Fibroblast of villous mesenchyme (primary cell): ENCODE data around the gene CHAD. TPM values are rescaled to one million over a fixed set of nuclear protein-coding genes. Genes with fewer than 3 reads are reported as not detected.

Experiments used
- DNase-seq: peaks from one replicate; pipeline ENCODE4 v3.0.0-alpha.2; 2010; ENCODE audit warnings: low read depth
- H3K4me3 ChIP-seq: 2 replicates; pipeline ENCODE4 v1.5.1; 2011; ENCODE audit warnings: low read depth, mild to moderate bottlenecking, low read length
- total RNA-seq: library from RNA; depleted of rRNA; stranded (reverse); fragments of >200 nt; gene quantifications from 2 replicates; pipeline ENCODE4 v1.2.3, GENCODE V29; 2012
- TF ChIP-seq, protein P1 (sequence below): IDR thresholded peaks from 2 replicates; pipeline ENCODE4 v1.5.1; 2012; ENCODE audit warnings: low read depth, mild to moderate bottlenecking, low read length; ENCODE audit not compliant: insufficient read depth

Gene CHAD
- total RNA-seq, 1 donor: not detected

DNA sequence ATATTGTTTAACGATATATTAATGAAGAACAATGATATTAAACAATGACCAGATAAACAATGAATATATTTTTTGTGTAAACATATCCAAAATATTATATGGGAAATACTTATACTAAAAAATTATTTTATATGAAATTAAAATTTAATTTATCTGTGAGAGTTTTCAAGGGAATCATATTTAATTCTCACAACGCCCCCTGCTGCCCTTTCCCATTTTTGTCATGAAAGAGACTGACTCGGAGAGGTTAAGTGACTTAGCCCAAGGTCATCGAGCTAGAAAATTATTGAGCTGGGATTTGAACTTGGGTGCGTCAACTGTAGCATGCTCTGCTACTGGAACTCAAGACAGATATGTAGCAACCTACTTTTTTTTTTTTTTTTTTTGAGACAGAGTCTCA, 32.4 kb upstream of the CHAD start:
- peak; percentile 39 for DNase-seq
- no peak overlapping the region for H3K4me3 ChIP-seq
- TF ChIP-seq, protein P1, sequence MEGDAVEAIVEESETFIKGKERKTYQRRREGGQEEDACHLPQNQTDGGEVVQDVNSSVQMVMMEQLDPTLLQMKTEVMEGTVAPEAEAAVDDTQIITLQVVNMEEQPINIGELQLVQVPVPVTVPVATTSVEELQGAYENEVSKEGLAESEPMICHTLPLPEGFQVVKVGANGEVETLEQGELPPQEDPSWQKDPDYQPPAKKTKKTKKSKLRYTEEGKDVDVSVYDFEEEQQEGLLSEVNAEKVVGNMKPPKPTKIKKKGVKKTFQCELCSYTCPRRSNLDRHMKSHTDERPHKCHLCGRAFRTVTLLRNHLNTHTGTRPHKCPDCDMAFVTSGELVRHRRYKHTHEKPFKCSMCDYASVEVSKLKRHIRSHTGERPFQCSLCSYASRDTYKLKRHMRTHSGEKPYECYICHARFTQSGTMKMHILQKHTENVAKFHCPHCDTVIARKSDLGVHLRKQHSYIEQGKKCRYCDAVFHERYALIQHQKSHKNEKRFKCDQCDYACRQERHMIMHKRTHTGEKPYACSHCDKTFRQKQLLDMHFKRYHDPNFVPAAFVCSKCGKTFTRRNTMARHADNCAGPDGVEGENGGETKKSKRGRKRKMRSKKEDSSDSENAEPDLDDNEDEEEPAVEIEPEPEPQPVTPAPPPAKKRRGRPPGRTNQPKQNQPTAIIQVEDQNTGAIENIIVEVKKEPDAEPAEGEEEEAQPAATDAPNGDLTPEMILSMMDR: peak; percentile 46

DNA sequence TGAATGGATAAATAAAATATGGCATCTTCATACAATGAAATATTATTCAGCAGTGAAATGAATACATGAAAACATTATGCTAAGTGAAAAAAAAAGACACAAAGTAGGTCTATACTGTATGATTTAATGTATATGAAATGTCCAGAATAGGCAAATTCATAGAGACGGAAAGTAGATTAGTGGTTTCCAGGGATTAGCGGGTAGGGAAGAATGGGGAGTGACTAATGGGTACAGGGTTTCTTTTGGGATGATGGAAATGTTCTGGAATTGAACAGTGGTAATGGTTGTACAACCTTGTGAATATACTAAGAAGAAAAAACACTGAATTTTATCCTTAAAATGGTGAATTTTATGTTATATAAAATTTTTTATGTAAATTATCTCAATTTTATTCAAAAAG, 31.0 kb upstream of the CHAD start:
- TF ChIP-seq, protein P1: no peak

DNA sequence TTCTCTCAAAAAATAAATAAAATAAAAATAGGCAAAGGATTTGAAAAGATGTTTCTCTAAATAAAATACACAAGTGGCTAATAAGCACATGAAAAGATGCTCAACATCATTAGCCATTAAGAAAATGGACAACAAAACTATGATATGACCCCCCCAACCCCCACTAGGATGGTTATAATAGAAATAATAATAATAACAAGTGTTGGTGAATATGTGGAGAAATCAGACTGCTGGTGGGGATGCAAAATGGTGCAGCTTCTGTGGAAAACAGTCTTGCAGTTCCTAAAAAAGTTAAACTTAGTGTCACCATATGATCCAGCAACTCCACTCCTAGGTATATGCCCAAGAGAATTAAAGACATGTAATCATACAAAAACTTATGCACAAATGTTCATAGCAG, 30.6 kb upstream of the CHAD start:
- H3K4me3 ChIP-seq: no peak overlapping the region
- DNase-seq: no peak
- TF ChIP-seq, protein P1: no peak

More for the DNA sequence above, 31.0 kb upstream of the CHAD start:
- no peak overlapping the region for H3K4me3 ChIP-seq
- DNase-seq: peak; percentile 18

DNA sequence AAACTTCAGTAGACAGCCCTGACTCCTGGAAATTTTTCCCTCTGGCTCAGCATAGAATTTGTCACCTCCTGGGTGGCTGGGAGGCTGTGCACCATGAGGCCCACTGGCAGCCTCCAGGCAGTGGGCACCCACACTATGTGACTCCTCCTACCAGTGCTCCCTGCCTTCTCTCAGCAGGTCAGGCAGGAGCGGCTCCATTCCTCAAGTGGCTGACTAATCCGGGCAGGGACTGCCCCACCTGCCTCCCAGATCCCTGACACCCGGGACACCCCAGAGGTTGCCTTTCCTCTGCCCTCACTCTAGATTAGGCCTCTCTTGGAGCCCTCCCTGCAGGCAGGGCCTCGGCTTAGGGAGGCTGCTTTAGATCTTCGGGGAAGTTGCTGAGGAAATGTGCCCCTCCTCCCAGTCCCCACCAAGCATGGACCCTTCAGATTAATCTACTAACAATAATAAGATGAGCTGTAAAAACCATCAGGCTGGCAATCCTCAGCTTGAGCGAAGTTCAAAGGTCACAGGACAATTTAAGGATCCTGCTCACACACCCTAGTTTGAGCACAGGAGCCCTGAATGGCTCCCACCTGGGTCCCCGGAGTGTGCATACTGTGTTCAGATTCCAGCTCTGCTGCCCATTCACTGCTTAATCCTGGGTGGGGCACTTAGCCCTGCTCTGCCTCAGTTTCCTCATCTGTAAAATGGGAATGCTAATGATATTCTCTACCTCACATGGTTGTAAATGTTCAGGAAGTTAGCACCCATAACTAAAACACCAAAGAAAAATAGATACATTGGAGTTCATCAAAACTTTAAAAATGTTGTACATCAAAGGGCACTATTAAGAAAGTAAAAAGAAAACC, 29.6 kb upstream of the CHAD start:
- no peak overlapping the region for H3K4me3 ChIP-seq
- no peak for DNase-seq
- TF ChIP-seq, protein P1: no peak

DNA sequence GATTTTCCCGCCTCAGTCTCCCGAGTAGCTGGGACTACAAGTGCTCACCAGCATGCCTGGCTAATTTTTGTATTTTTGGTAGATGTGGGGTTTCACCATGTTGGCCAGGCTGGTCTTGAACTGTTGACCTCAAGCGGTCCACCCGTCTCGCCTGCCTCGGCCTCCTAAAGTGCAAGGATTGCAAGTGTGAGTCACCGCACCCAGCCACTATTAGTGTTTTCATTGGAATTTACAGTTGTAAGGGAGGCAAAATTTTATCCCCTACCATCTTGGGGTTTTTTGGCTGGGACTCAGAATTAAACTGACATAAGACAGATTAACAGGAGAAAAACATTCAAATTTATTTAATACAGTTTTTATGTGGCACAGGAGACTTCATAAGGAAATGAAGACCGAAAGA, 27.2 kb upstream of the CHAD start:
- H3K4me3 ChIP-seq: no peak overlapping the region
- TF ChIP-seq, protein P1: no peak
- no peak for DNase-seq

DNA sequence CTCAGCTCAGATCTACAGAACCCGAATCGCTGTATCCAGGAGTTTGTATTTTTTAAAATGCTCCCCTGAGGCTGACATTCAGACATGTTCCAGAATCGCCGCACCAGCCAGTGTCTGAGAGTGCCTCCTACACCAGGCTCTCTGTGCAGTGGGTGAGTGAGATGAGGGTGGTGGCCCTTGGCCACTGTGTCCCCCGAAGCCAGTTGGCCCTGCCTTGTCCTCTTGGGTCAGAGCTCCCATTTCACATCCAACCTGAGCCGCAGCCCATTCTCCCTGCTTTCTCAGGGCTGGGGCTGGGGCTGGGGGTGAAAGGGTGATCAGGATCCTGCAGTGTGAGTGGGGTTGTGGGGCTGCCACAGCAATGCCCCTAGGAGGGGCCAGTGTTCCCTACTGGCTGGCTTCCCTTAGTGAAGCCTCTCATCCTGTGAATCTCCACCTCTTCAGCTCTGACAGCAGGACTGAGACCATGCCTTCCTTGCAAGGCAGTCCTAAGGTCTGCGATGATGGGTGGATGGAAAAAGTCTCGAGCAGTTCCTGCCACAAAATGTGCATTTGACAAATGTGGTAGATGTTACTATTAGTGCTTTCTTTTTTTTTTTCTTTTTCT, 26.6 kb upstream of the CHAD start:
- TF ChIP-seq, protein P1: no peak
- DNase-seq: no peak
- no peak overlapping the region for H3K4me3 ChIP-seq
